Activated B cell treated with CpG ODN at 0.5 μM for 24 hours (primary cell): ENCODE data around the gene RPL9. TPM values are rescaled to one million over a fixed set of nuclear protein-coding genes. Genes with fewer than 3 reads are reported as not detected.

Experiments used
- ATAC-seq: fragments of 200-7000 bp; cut with Tn5 transposase; one replicate; pipeline ENCODE4 v1.10.0; 2021; ENCODE audit warnings: low read depth, mild to moderate bottlenecking, moderate library complexity
- CTCF ChIA-PET: fragments of 350-600 bp; sonication (Branson Sonifier 250); formaldehyde crosslinking; loops from one replicate; lab custom pipeline; 2021; ENCODE audit warnings: antibody characterized with exemption; lab: Charles Lee
- POLR2A ChIA-PET: fragments of 350-600 bp; sonication (Branson Sonifier 250); formaldehyde crosslinking; loops from one replicate; lab custom pipeline; 2021; ENCODE audit warnings: antibody characterized with exemption; lab: Charles Lee
- DNase-seq: peaks from one replicate; pipeline ENCODE4 v3.0.0; 2022
- H3K27ac Mint-ChIP-seq: one replicate; pipeline ENCODE4 v1.8.0; 2020; ENCODE audit warnings: mixed read lengths
- H3K27me3 Mint-ChIP-seq: one replicate; pipeline ENCODE4 v1.8.0; 2021; ENCODE audit warnings: mixed read lengths
- H3K36me3 Mint-ChIP-seq: one replicate; pipeline ENCODE4 v1.8.0; 2021; ENCODE audit warnings: low read depth, mixed read lengths
- H3K4me1 Mint-ChIP-seq: one replicate; pipeline ENCODE4 v1.8.0; 2021; ENCODE audit warnings: mixed read lengths
- H3K4me3 Mint-ChIP-seq: one replicate; pipeline ENCODE4 v1.8.0; 2020; ENCODE audit warnings: mild to moderate bottlenecking, mixed read lengths
- H3K9me3 Mint-ChIP-seq: one replicate; pipeline ENCODE4 v1.8.0; 2020; ENCODE audit warnings: mixed read lengths
- intact Hi-C: fragments of 100-400 bp; cut with micrococcal nuclease; formaldehyde crosslinking; loops from one replicate; pipeline ENCODE4 v1.15.1; 2024
- total RNA-seq: library from RNA; stranded (reverse); gene quantifications from 2 replicates; pipeline ENCODE4 v1.2.3, GENCODE V29; 2022
- TF ChIP-seq, protein P1 (sequence below): fragments of 200-600 bp; IDR thresholded peaks from one replicate; pipeline ENCODE4 v1.8.0; 2022; ENCODE audit warnings: antibody characterized with exemption, mild to moderate bottlenecking

RPL9 gene
- total RNA-seq, 1 donor from 2014 or later, result 2,632 TPM

DNA sequence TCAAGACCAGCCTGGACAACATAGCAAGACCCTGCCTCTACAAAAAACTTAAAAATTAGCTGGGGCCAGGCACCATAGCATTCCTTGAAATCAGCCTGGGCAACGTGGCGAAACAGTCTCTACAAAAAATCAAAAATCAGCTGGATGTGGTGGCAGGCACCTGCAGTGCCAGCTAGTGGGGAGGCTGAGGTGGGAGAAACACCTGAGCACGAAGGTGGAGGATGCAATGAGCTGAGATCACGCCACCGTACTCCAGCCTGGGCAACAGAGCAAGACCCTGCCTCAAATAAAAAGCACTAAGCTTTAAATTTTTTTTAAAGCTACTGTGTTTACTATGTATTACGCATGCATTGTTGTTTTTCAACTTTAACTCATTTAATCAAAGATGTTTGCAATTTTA, 3.2 kb downstream of the RPL9 start:
- POLR2A ChIA-PET, result interaction anchor here (0.6 to 5.6 kb wide), 2 partner anchors 8 to 331 kb away, joined by 4 to 94 read pairs; no protein-coding TSS in a partner anchor
- intact Hi-C loops, result loop anchor here (5.0 to 10.0 kb wide), 4 partner anchors 413 to 849 kb away; partner anchors contain the start of genes KLF3 and N4BP2
- Mint-ChIP-seq H3K27ac (peak overlapping the region; percentile 46), H3K9me3 (no peaks in the 10 kb centered on the region), H3K36me3 (peaks cover 89% of the 10 kb centered on the region), H3K4me1 (peaks cover 35% of the 10 kb centered on the region), H3K27me3 (no peaks in the 10 kb centered on the region), H3K4me3 (no peak overlapping the region)
- CTCF ChIA-PET, result interaction anchor here (1.0 to 1.3 kb wide), 3 partner anchors 9 to 14 kb away, joined by 3 to 6 read pairs (median 3); no protein-coding TSS in a partner anchor
- DNase-seq, result no peak
- no peak for ATAC-seq
- TF ChIP-seq, protein P1, sequence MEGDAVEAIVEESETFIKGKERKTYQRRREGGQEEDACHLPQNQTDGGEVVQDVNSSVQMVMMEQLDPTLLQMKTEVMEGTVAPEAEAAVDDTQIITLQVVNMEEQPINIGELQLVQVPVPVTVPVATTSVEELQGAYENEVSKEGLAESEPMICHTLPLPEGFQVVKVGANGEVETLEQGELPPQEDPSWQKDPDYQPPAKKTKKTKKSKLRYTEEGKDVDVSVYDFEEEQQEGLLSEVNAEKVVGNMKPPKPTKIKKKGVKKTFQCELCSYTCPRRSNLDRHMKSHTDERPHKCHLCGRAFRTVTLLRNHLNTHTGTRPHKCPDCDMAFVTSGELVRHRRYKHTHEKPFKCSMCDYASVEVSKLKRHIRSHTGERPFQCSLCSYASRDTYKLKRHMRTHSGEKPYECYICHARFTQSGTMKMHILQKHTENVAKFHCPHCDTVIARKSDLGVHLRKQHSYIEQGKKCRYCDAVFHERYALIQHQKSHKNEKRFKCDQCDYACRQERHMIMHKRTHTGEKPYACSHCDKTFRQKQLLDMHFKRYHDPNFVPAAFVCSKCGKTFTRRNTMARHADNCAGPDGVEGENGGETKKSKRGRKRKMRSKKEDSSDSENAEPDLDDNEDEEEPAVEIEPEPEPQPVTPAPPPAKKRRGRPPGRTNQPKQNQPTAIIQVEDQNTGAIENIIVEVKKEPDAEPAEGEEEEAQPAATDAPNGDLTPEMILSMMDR, result no peak

DNA sequence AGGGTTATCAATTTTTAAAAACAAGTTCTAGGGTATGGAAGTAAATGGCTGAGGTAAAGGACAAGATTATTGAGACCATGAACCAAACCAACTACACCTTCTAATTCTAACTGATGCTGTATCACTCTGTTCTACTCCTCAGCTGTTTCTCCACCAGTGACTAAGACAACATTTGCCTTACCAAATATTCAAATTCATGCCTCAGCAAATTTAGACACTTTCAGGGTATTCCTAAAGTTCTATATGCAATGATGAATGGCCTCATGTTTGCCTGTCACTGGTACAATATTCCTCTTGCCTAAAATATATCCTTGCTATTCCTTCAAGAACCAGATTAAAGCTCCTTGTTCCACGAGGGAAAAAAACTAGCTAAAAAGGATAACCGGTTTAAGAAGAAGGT, 5.0 kb downstream of the RPL9 start:
- H3K36me3 Mint-ChIP-seq, result peaks cover 86% of the 10 kb centered on the region
- H3K9me3 Mint-ChIP-seq, result no peaks in the 10 kb centered on the region
- TF ChIP-seq, protein P1, result no peak
- H3K27me3 Mint-ChIP-seq, result no peaks in the 10 kb centered on the region
- DNase-seq (no peak), ATAC-seq (no peak)
- no peak overlapping the region for H3K4me3 Mint-ChIP-seq
- ChIA-PET CTCF (interaction anchor here (1.2 kb wide), 1 partner anchor 16 kb away, joined by 4 read pairs; no protein-coding TSS in a partner anchor), POLR2A (interaction anchor here (0.7 kb wide), 1 partner anchor 96 kb away, joined by 3 read pairs; no protein-coding TSS in a partner anchor)
- intact Hi-C loops, result loop anchor here (10.0 kb wide), 2 partner anchors 789 to 851 kb away; partner anchors contain the start of gene KLF3
- H3K4me1 Mint-ChIP-seq, result peaks cover 29% of the 10 kb centered on the region
- H3K27ac Mint-ChIP-seq, result no peak overlapping the region

DNA sequence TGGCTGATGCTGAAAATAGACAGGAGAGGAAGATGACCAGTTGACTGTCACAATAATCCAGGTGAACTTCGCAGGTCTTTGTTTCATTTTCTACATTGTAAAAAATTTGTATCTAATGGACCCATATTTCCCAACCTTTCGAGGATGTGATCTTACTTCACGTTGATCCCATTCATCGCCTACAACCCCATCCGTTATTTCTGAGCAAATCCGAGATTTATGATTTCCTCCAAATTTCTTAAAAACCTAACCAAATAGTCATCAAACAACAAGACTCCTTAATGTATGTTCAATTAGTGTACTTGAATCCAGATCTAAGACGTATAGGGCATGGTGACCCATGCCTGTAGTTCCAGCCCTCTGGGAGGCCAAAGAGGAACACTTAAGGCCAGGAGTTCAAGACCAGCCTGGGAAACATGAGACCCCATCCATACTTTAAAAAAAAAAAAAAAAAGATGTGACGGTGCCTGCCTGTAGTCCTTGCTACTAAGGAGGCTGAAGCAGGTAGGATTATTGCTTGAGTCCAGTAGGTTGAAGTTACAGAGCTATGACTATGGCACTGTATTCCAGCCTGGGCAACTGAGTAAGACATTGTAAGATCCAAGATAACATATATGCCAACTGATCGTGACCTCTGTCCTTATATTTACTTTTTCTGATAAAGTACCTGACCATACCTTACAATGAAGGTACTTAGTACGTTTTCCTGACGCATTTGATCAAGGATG, 5.7 kb downstream of the RPL9 start:
- Mint-ChIP-seq H3K9me3 (no peaks in the 10 kb centered on the region), H3K36me3 (peaks cover 81% of the 10 kb centered on the region), H3K27ac (no peak overlapping the region), H3K27me3 (no peaks in the 10 kb centered on the region), H3K4me3 (no peak overlapping the region), H3K4me1 (peaks cover 28% of the 10 kb centered on the region)
- TF ChIP-seq, protein P1, result no peak
- DNase-seq (no peak), ATAC-seq (peak; percentile 12)
- ChIA-PET POLR2A (interaction anchor here (0.7 to 0.9 kb wide), 2 partner anchors 97 to 106 kb away, joined by 3 read pairs; no protein-coding TSS in a partner anchor), CTCF (no interaction called here)
- intact Hi-C loops, result loop anchor here (10.0 kb wide), 2 partner anchors 788 to 852 kb away; partner anchors contain the start of gene KLF3

DNA sequence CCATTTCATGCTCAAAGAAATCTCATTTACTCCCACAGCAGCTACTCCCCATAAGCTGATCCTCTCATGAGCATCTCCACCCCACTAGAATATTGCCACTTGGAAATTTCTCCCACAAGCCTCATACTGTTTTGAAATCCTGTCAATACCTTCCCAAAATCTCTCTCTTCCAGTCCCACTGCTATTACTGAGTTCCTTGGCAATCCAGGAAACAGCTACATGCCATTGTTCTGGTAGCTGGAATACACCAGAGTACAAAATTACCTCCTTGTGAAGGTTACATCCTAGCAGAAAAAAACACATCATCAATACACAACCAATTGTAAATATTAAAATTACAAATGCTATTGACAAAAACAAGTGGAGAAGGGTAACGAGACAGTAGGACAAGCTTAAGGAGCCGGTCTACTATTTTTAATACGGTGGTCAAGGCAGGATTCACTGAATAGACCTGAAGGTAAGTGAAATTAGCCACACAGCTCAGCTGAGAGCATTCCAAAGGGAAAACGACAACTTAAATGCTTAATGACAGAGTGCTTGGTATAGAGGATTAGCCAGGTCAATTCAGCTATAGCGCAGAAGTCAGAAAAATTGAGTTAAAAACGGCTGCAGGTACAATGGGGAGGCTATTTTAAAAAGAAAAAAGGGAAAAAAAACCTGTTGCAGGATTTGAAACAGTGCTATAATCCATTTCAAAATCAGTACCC, 6.4 kb downstream of the RPL9 start:
- H3K36me3 Mint-ChIP-seq, result peaks cover 74% of the 10 kb centered on the region
- TF ChIP-seq, protein P1, result no peak
- no peaks in the 10 kb centered on the region for H3K9me3 Mint-ChIP-seq
- DNase-seq (no peak), ATAC-seq (no peak)
- H3K4me3 Mint-ChIP-seq, result no peak overlapping the region
- H3K4me1 Mint-ChIP-seq, result peaks cover 28% of the 10 kb centered on the region
- ChIA-PET CTCF (interaction anchor here (0.9 kb wide), 1 partner anchor 693 kb away, joined by 3 read pairs; no protein-coding TSS in a partner anchor), POLR2A (interaction anchor here (0.6 to 0.9 kb wide), 3 partner anchors 105 to 584 kb away, joined by 3 to 8 read pairs (median 7); no protein-coding TSS in a partner anchor)
- H3K27ac Mint-ChIP-seq, result no peak overlapping the region
- no peaks in the 10 kb centered on the region for H3K27me3 Mint-ChIP-seq
- intact Hi-C loops, result loop anchor here (10.0 kb wide), 2 partner anchors 788 to 852 kb away; partner anchors contain the start of gene KLF3
